Ascending aorta (tissue), 2 donors: ENCODE measurements around the gene NXPE3. TPM values are rescaled to one million over a fixed set of nuclear protein-coding genes. Genes with fewer than 3 reads are reported as not detected.

ENCODE experiments used
- DNase-seq, 2 donors: peaks; one replicate each; pipeline ENCODE4 v3.0.0-alpha.2; 2019; ENCODE audit warnings: low spot score in 2 of 2
- H3K27ac ChIP-seq, 2 donors: fragments of 200-600 bp; sonication (generic); one replicate each; pipeline ENCODE4 v1.5.1; 2016 to 2017; ENCODE audit warnings: mild to moderate bottlenecking in 1 of 2
- H3K27me3 ChIP-seq: fragments of 200-600 bp; sonication (generic); one replicate; pipeline ENCODE4 v1.5.1; 2017
- H3K36me3 ChIP-seq, 2 donors: fragments of 200-600 bp; sonication (generic); one replicate each; pipeline ENCODE4 v1.5.1; 2016
- H3K4me1 ChIP-seq, 2 donors: fragments of 200-600 bp; sonication (generic); one replicate each; pipeline ENCODE4 v1.5.1; 2016 to 2017; ENCODE audit warnings: mild to moderate bottlenecking in 1 of 2
- H3K4me3 ChIP-seq, 2 donors: fragments of 200-600 bp; sonication (generic); one replicate each; pipeline ENCODE4 v1.5.1; 2016 to 2017; ENCODE audit warnings: mild to moderate bottlenecking in 1 of 2
- H3K9me3 ChIP-seq, 2 donors: fragments of 200-600 bp; sonication (generic); one replicate each; pipeline ENCODE4 v1.5.1; 2016
- intact Hi-C: fragments of 100-400 bp; cut with DNase I; formaldehyde crosslinking; loops from one replicate; pipeline ENCODE4 v1.15.1; 2023
- total RNA-seq: library from RNA; depleted of rRNA; stranded (reverse); fragments of >200 nt; gene quantifications from one replicate; pipeline ENCODE4 v1.1.0, GENCODE V29; 2016
- TF ChIP-seq, protein P1 (sequence below), 3 experiments: fragments of 200-600 bp in 2 of 3; fragments of 450-650 bp in 1 of 3; sonication (generic) in 2 of 3; IDR thresholded peaks; one replicate each; pipeline ENCODE4 v1.5.1; 2016 to 2019; ENCODE audit warnings: antibody characterized with exemption in 3 of 3, mild to moderate bottlenecking in 1 of 3, moderate library complexity in 1 of 3

The NXPE3 gene
- total RNA-seq, 1 donor from 2014 or later: 25.8 TPM

GRCh38 chr3:101833446-101833974 is 54.5 kb downstream of the NXPE3 start:
- H3K4me3 ChIP-seq: no peak overlapping the region
- intact Hi-C loops: no loop called here
- no peaks in the 10 kb centered on the region for H3K9me3 ChIP-seq
- DNase-seq: no peak
- no peak overlapping the region for H3K27ac ChIP-seq
- TF ChIP-seq, protein P1, sequence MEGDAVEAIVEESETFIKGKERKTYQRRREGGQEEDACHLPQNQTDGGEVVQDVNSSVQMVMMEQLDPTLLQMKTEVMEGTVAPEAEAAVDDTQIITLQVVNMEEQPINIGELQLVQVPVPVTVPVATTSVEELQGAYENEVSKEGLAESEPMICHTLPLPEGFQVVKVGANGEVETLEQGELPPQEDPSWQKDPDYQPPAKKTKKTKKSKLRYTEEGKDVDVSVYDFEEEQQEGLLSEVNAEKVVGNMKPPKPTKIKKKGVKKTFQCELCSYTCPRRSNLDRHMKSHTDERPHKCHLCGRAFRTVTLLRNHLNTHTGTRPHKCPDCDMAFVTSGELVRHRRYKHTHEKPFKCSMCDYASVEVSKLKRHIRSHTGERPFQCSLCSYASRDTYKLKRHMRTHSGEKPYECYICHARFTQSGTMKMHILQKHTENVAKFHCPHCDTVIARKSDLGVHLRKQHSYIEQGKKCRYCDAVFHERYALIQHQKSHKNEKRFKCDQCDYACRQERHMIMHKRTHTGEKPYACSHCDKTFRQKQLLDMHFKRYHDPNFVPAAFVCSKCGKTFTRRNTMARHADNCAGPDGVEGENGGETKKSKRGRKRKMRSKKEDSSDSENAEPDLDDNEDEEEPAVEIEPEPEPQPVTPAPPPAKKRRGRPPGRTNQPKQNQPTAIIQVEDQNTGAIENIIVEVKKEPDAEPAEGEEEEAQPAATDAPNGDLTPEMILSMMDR (IDR thresholded peaks at IDR 0.05): no peak
- no peaks in the 10 kb centered on the region for H3K36me3 ChIP-seq
- H3K4me1 ChIP-seq: peaks cover 0 to 12% of the 10 kb centered on the region in 2 donors
- no peaks in the 10 kb centered on the region for H3K27me3 ChIP-seq

GRCh38 chr3:101835676-101836075 is 56.7 kb downstream of the NXPE3 start:
- Histone ChIP-seq H3K4me1 (no peaks in the 10 kb centered on the region), H3K36me3 (no peaks in the 10 kb centered on the region), H3K4me3 (no peak overlapping the region), H3K27me3 (no peaks in the 10 kb centered on the region), H3K27ac (no peak overlapping the region), H3K9me3 (no peaks in the 10 kb centered on the region)
- intact Hi-C loops: no loop called here
- TF ChIP-seq, protein P1 (IDR thresholded peaks at IDR 0.05): no peak
- DNase-seq: no peak

GRCh38 chr3:101836160-101836559 is 57.1 kb downstream of the NXPE3 start:
- Histone ChIP-seq H3K9me3 (no peaks in the 10 kb centered on the region), H3K27me3 (no peaks in the 10 kb centered on the region), H3K27ac (no peak overlapping the region), H3K4me3 (no peak overlapping the region), H3K36me3 (no peaks in the 10 kb centered on the region), H3K4me1 (no peaks in the 10 kb centered on the region)
- TF ChIP-seq, protein P1 (IDR thresholded peaks at IDR 0.05): no peak
- DNase-seq: no peak
- intact Hi-C loops: no loop called here

- DNase-seq: no peak
- Histone ChIP-seq H3K27ac (no peak overlapping the region), H3K4me3 (no peak overlapping the region), H3K27me3 (no peaks in the 10 kb centered on the region), H3K4me1 (no peaks in the 10 kb centered on the region), H3K9me3 (no peaks in the 10 kb centered on the region), H3K36me3 (no peaks in the 10 kb centered on the region)
- intact Hi-C loops: no loop called here
- TF ChIP-seq, protein P1 (IDR thresholded peaks at IDR 0.05): no peak
Measured at GRCh38 chr3:101836652-101837598, 57.9 kb downstream of the NXPE3 start.

- Histone ChIP-seq H3K4me1 (no peaks in the 10 kb centered on the region), H3K27ac (no peak overlapping the region), H3K4me3 (no peak overlapping the region), H3K27me3 (no peaks in the 10 kb centered on the region), H3K36me3 (no peaks in the 10 kb centered on the region), H3K9me3 (no peaks in the 10 kb centered on the region)
- TF ChIP-seq, protein P1 (IDR thresholded peaks at IDR 0.05): no peak
- no peak for DNase-seq
- intact Hi-C loops: no loop called here
Measured at GRCh38 chr3:101838691-101839090, 59.7 kb downstream of the NXPE3 start.
